NCI-H460 (cell line): ENCODE measurements around the gene SUFU. TPM values are rescaled to one million over a fixed set of nuclear protein-coding genes. Genes with fewer than 3 reads are reported as not detected.
A peak's percentile ranks its signal among the peaks of the same experiment; 100 is the strongest.
"Not testable (repeated sequence)": the region's sequence is repeated elsewhere in the genome, so short reads cannot be mapped to it uniquely, and the experiment has no call there.

Source experiments
- DNase-seq: peaks from one replicate; pipeline ENCODE4 v3.0.0-alpha.2; 2016; ENCODE audit warnings: low read depth; ENCODE audit errors: extremely low read depth
- total RNA-seq: library from RNA; depleted of rRNA; stranded (reverse); fragments of >200 nt; shearing (Covaris generic); gene quantifications from 2 replicates; pipeline ENCODE4 v1.2.3, GENCODE V29; 2014

The SUFU gene
- total RNA-seq, 1 experiment from 2014 or later = 1.9 TPM

- no peak for DNase-seq
These were observed 27.2 kb upstream of the SUFU start for GRCh38 chr10:102476466-102477141.

- DNase-seq = no peak
These were observed 24.1 kb upstream of the SUFU start for GRCh38 chr10:102479651-102480050.

- DNase-seq = no peak
These were observed 23.4 kb upstream of the SUFU start for GRCh38 chr10:102480396-102480795.

GRCh38 chr10:102484021-102484420, 19.8 kb upstream of the SUFU start:
- no peak for DNase-seq

- no peak for DNase-seq
These were observed 18.5 kb upstream of the SUFU start for GRCh38 chr10:102485093-102485784.

- DNase-seq = no peak
These were observed 12.6 kb upstream of the SUFU start for GRCh38 chr10:102491136-102491535.

GRCh38 chr10:102492344-102492939, 11.3 kb upstream of the SUFU start:
- DNase-seq = no peak

GRCh38 chr10:102492983-102493382, 10.8 kb upstream of the SUFU start:
- no peak for DNase-seq

GRCh38 chr10:102493771-102494170, 10.0 kb upstream of the SUFU start:
- no peak for DNase-seq

- no peak for DNase-seq
These were observed 6.2 kb upstream of the SUFU start for GRCh38 chr10:102497545-102497944.

GRCh38 chr10:102499356-102499755, 4.4 kb upstream of the SUFU start:
- DNase-seq = no peak

GRCh38 chr10:102500686-102501085, 3.1 kb upstream of the SUFU start:
- DNase-seq = not testable (repeated sequence)

GRCh38 chr10:102501201-102502028, 2.4 kb upstream of the SUFU start:
- no peak for DNase-seq

GRCh38 chr10:102502029-102502336, 1.8 kb upstream of the SUFU start:
- peak; percentile 99 for DNase-seq

- peak; percentile 98 for DNase-seq
These were observed 1.2 kb upstream of the SUFU start, which contains the start of gene ACTR1A for GRCh38 chr10:102502337-102503151. ACTR1A (minus strand) TSS chr10:102502712; CDS start chr10:102502647, 65 bp downstream.

- no peak for DNase-seq
These were observed 605 bp downstream of the SUFU start for GRCh38 chr10:102504179-102504975.

GRCh38 chr10:102504976-102505300, 1.2 kb downstream of the SUFU start:
- no peak for DNase-seq

- DNase-seq = no peak
These were observed 1.8 kb downstream of the SUFU start for GRCh38 chr10:102505462-102506115.

- DNase-seq = no peak
These were observed 3.7 kb downstream of the SUFU start for GRCh38 chr10:102507521-102507920.
